Measurements from ENCODE around the gene IFI27.

GRCh38 chr14:94113908-94114588 is 3.5 kb downstream of the IFI27 start:
- TF ChIP-seq, protein P1, sequence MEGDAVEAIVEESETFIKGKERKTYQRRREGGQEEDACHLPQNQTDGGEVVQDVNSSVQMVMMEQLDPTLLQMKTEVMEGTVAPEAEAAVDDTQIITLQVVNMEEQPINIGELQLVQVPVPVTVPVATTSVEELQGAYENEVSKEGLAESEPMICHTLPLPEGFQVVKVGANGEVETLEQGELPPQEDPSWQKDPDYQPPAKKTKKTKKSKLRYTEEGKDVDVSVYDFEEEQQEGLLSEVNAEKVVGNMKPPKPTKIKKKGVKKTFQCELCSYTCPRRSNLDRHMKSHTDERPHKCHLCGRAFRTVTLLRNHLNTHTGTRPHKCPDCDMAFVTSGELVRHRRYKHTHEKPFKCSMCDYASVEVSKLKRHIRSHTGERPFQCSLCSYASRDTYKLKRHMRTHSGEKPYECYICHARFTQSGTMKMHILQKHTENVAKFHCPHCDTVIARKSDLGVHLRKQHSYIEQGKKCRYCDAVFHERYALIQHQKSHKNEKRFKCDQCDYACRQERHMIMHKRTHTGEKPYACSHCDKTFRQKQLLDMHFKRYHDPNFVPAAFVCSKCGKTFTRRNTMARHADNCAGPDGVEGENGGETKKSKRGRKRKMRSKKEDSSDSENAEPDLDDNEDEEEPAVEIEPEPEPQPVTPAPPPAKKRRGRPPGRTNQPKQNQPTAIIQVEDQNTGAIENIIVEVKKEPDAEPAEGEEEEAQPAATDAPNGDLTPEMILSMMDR (IDR thresholded peaks at IDR 0.05; ENCODE audit: low read length) = no peak
- TF ChIP-seq EZH2 (optimal IDR thresholded peaks at IDR 0.05; ENCODE audit: low read depth, low read length) (no peak), EZH2phosphoT487 (IDR thresholded peaks at IDR 0.05; ENCODE audit: low read length) (no peak)
